ENCODE measurements around the gene EHD4. TPM values are rescaled to one million over a fixed set of nuclear protein-coding genes. Genes with fewer than 3 reads are reported as not detected.

EHD4 gene
- total RNA-seq, 4 donors from 2014 or later = 13.2 to 31.5 (median 22.0) TPM

DNA sequence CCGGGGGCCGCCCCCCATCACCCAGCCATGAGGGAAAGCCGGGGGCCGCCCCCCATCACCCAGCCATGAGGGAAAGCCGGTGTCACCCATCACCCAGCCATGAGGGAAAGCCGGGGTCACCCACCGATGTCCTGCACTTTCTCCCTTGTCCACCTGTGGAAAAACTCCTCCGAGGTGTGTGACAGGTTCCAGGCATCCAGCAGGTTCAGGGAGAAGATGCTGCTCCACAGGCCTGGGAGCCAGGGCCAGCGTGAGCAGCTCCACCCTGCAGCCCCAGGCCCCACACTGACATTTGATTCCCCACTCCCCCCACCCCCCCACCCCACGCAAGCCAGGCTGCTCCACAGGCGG lies 15.5 kb upstream of the EHD4 start:
- Histone ChIP-seq H3K9me3 (no peaks in the 10 kb centered on the region), H3K4me3 (no peak overlapping the region), H3K27ac (no peak overlapping the region), H3K36me3 (no peaks in the 10 kb centered on the region), H3K4me1 (peaks cover 0 to 3% (median 0%) of the 10 kb centered on the region in 4 donors), H3K27me3 (peaks cover 0 to 5% of the 10 kb centered on the region in 2 donors)
- WGBS, 2 donors = 85 to 92% methylated on average over 10 to 11 of the region's 11 CpGs
- TF ChIP-seq, protein P1, sequence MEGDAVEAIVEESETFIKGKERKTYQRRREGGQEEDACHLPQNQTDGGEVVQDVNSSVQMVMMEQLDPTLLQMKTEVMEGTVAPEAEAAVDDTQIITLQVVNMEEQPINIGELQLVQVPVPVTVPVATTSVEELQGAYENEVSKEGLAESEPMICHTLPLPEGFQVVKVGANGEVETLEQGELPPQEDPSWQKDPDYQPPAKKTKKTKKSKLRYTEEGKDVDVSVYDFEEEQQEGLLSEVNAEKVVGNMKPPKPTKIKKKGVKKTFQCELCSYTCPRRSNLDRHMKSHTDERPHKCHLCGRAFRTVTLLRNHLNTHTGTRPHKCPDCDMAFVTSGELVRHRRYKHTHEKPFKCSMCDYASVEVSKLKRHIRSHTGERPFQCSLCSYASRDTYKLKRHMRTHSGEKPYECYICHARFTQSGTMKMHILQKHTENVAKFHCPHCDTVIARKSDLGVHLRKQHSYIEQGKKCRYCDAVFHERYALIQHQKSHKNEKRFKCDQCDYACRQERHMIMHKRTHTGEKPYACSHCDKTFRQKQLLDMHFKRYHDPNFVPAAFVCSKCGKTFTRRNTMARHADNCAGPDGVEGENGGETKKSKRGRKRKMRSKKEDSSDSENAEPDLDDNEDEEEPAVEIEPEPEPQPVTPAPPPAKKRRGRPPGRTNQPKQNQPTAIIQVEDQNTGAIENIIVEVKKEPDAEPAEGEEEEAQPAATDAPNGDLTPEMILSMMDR (IDR thresholded peaks at IDR 0.05) = no peak
- TF ChIP-seq POLR2A (IDR thresholded peaks at IDR 0.05) = no peak
- no peak for DNase-seq (ENCODE audit: low spot score in 2 of 2)

DNA sequence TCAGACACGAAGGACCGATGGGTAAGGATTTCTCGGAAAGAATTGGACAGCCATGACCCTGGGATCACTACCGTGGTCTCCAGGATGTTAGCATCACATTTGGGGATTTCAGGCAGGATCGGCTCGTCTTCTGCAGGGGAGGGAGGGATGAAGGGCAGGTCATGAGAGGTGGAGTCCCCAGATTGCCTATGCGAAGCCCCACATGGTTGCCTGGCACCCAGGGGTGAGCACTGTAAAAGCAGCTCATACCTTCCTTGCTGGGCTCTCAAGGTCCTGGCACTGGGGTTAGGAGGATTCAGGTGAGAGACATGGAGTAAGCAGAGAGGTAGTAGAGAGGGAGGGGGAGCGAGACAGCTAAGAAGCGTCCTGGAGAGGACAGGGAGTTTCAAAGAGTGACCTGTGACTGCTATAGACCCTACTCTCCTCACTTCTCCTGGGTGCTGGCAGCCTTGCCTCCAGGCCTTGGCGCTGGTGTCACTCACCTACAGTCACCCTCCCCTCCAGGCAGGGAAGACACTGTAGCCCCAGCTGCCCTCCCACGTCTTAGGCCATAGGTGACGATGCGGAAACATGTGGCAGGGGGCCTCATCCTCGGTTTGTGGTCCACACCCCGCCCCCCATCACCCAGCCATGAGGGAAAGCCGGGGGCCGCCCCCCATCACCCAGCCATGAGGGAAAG lies 15.0 kb upstream of the EHD4 start:
- H3K4me3 ChIP-seq = no peak overlapping the region
- 85 to 87% methylated on average over 17 of the region's 17 CpGs for WGBS, 2 donors
- H3K27ac ChIP-seq = no peak overlapping the region
- H3K9me3 ChIP-seq = no peaks in the 10 kb centered on the region
- DNase-seq (ENCODE audit: low spot score in 2 of 2) = no peak
- TF ChIP-seq EP300 (IDR thresholded peaks at IDR 0.05) (no peak), POLR2A (IDR thresholded peaks at IDR 0.05) (no peak)
- TF ChIP-seq, protein P1 (IDR thresholded peaks at IDR 0.05) = no peak
- peaks cover 0 to 5% of the 10 kb centered on the region in 2 donors for H3K27me3 ChIP-seq
- H3K4me1 ChIP-seq = peaks cover 0 to 3% (median 0%) of the 10 kb centered on the region in 4 donors
- no peaks in the 10 kb centered on the region for H3K36me3 ChIP-seq

DNA sequence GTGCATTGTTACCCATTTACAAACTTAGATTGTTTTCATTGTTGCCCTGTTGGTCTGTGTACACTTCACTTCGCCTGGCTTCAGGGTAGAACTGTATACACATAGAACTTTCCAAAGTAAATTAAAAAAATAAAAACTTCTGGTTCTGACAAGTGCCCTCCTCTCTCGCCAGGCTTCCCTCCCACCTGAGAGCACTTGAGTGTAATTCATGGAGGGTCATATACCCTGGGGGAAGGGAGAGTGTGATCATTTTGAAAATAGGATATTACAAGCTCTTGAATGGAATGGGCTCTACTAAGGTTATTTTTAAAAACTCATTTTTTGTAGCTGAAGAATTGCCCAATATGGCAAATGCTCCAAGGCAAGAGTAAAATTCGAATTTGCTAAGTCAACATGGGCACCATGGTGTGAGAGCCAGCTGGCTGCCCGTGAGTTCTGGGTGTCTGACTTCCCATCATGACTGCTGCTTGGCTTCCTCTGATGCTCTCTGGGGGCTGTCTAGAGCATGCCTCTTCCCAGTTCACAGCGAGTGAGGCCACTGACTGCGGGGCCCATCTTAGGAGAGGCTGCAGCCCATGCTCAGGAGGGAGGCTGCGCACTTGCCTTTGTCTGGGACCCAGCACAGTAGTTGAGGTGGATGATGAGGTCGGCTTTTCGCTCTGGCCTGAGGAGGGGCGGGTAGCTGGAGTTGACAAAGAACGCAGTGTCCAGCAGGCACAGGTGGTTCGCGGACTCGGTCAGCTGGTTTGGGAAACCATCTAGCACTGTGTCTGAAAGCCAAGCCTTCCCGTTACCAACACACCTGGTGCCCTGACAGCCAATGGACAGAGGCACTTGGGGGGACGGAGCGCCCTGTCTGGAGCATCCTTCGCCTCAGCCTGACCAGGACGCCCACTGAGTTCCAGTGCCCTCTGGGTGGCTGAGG lies 13.1 kb upstream of the EHD4 start:
- no peak overlapping the region for H3K27ac ChIP-seq
- 85 to 90% methylated on average over 15 to 19 of the region's 19 CpGs for WGBS, 2 donors
- no peaks in the 10 kb centered on the region for H3K36me3 ChIP-seq
- peaks cover 0 to 14% (median 0%) of the 10 kb centered on the region in 4 donors for H3K4me1 ChIP-seq
- no peak for TF ChIP-seq POLR2A (IDR thresholded peaks at IDR 0.05)
- no peak for TF ChIP-seq EP300 (IDR thresholded peaks at IDR 0.05)
- TF ChIP-seq, protein P1 (IDR thresholded peaks at IDR 0.05) = no peak
- H3K4me3 ChIP-seq = no peak overlapping the region
- H3K9me3 ChIP-seq = no peaks in the 10 kb centered on the region
- DNase-seq (ENCODE audit: low spot score in 2 of 2) = no peak
- H3K27me3 ChIP-seq = peaks cover 0 to 5% of the 10 kb centered on the region in 2 donors

DNA sequence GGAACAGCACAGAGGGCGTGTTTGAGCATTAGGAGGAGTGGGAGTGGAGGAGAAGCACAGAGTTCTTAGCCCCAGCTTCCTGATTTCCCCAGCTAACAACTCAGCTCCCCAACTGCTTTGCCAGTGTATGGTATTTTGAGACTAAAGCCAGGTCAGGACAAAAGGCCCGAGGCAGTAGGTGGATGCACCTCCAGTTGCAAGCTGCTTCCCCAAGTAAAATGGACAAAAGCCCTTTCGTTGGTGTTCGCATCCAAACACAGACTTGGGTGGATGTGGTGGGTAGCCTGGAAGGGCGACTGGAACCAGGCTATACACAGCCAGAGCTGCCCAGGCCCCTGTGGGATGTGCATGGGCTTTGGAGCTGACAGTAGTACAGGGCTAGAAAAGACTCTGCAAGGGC lies 12.3 kb upstream of the EHD4 start:
- Histone ChIP-seq H3K4me3 (no peak overlapping the region), H3K9me3 (no peaks in the 10 kb centered on the region), H3K27ac (no peak overlapping the region), H3K36me3 (no peaks in the 10 kb centered on the region), H3K4me1 (peaks cover 0 to 21% (median 0%) of the 10 kb centered on the region in 4 donors), H3K27me3 (no peaks in the 10 kb centered on the region)
- TF ChIP-seq, protein P1 (IDR thresholded peaks at IDR 0.05) = no peak
- TF ChIP-seq POLR2A (IDR thresholded peaks at IDR 0.05) (no peak), EP300 (IDR thresholded peaks at IDR 0.05) (no peak)
- WGBS, 2 donors = 83 to 94% methylated on average over 5 of the region's 5 CpGs
- DNase-seq (ENCODE audit: low spot score in 2 of 2) = no peak
